Adrenal gland (tissue), 12 donors: ENCODE data around the gene PLEKHA5. TPM values are rescaled to one million over a fixed set of nuclear protein-coding genes. Genes with fewer than 3 reads are reported as not detected.

Experiments
- DNase-seq, 7 donors: peaks; one replicate each; pipeline ENCODE4 v3.0.0-alpha.2; 2019 to 2020
- H3K27ac ChIP-seq, 5 donors: fragments of 200-600 bp; sonication (generic) in 4 of 5; 1 replicate in 3 of 5; 2 replicates in 2 of 5; pipeline versions ENCODE4 v1.5.1 to v1.8.0; 2016 to 2020; ENCODE audit warnings: mild to moderate bottlenecking in 1 of 5
- H3K27me3 ChIP-seq: fragments of 200-600 bp; 2 replicates; pipeline ENCODE4 v1.8.0; 2021
- H3K36me3 ChIP-seq, 2 donors: fragments of 200-600 bp; replicated peaks in 1 of 2; 1 replicate in 1 of 2; 2 replicates in 1 of 2; pipeline versions ENCODE4 v1.5.1 to v1.8.0; 2018 to 2022
- H3K4me1 ChIP-seq, 2 donors: fragments of 200-600 bp; replicated peaks in 1 of 2; 1 replicate in 1 of 2; 2 replicates in 1 of 2; pipeline versions ENCODE4 v1.5.1 to v1.8.0; 2018 to 2021
- H3K4me3 ChIP-seq, 4 donors: fragments of 200-600 bp; sonication (generic) in 3 of 4; one replicate each; pipeline ENCODE4 v1.5.1; 2016 to 2018
- H3K9me3 ChIP-seq, 3 donors: fragments of 200-600 bp; sonication (generic) in 1 of 3; replicated peaks in 1 of 3; 1 replicate in 2 of 3; 2 replicates in 1 of 3; pipeline versions ENCODE4 v1.5.1 to v1.8.0; 2016 to 2021
- CTCF ChIP-seq, 6 experiments: fragments of 450-650 bp in 4 of 6; fragments of 200-600 bp in 2 of 6; sonication (generic) in 1 of 6; IDR thresholded peaks; 1 replicate in 5 of 6; 2 replicates in 1 of 6; pipeline versions ENCODE4 v1.5.1 to v1.8.0; 2016 to 2021; ENCODE audit warnings: antibody characterized with exemption in 6 of 6, mild to moderate bottlenecking in 2 of 6, moderate library complexity in 1 of 6
- POLR2A ChIP-seq, 2 donors: fragments of 450-650 bp; IDR thresholded peaks; one replicate each; pipeline ENCODE4 v1.6.1; 2017; ENCODE audit warnings: antibody characterized with exemption in 2 of 2, mild to moderate bottlenecking in 2 of 2, moderate library complexity in 1 of 2
- WGBS, 4 donors: extraction: QIAGEN DNeasy Blood & Tissue Kit in 2 of 4; methylation state at CpG; one replicate each; pipeline versions ENCODE4 v1.1.5 to v1.1.7; 2013 to 2017; 5-methylcytosine and 5-hydroxymethylcytosine counted together
- intact Hi-C, 2 donors: fragments of 100-400 bp; cut with DNase I; formaldehyde crosslinking; loops; one replicate each; pipeline versions ENCODE4 v1.14.1 to v1.15.0; 2022 to 2023
- polyA plus RNA-seq, 3 donors: library from polyadenylated mRNA; stranded (reverse); fragments of 200-250 nt in 2 of 3; fragments of 350-450 nt in 1 of 3; fragmentation: Illumina TruSeq in 1 of 3; extraction: RNeasy Lipid Tissue Mini Kit (QIAGEN cat#74804) in 1 of 3; gene quantifications; one replicate each; pipeline ENCODE4 v1.2.3, GENCODE V29; 2013 to 2014
- total RNA-seq, 9 donors: library from RNA; depleted of rRNA in 4 of 9; stranded (reverse); fragments of >200 nt in 4 of 9; fragments of 120-200 nt in 1 of 9; fragmentation: NEBNext Ultra II Directional in 1 of 9; extraction: Animal tissue kit (Norgen Biotek cat#: 25700) in 1 of 9; gene quantifications; one replicate each; pipeline versions ENCODE4 v1.1.0 to v1.2.4, GENCODE V29; 2013 to 2023
- donor health status: healthy with polysubstance abuse.
- donor health status: Bipolar disorder and iron deficiency.
- donor health status: DM: yes; HTN: yes; CAD: no.
- donor health status: DM: no; HTN: no; CAD: no.
- donor health status: DM: no; HTN: no; CAD: no.
- donor health status: DM: yes; HTN: yes; CAD: no.

The PLEKHA5 gene
- total and polyA plus RNA-seq, 12 donors, result 26.1 to 165 (median 95.7) TPM

- no peaks in the 10 kb centered on the region for H3K9me3 ChIP-seq
- H3K4me3 ChIP-seq, result no peak overlapping the region
- H3K27me3 ChIP-seq, result no peaks in the 10 kb centered on the region
- intact Hi-C loops, result no loop called here
- H3K27ac ChIP-seq, result no peak overlapping the region
- no peaks in the 10 kb centered on the region for H3K36me3 ChIP-seq
- peaks cover 32 to 54% of the 10 kb centered on the region in 2 donors for H3K4me1 ChIP-seq
- no peak for TF ChIP-seq CTCF (IDR thresholded peaks at IDR 0.05)
- no peak for TF ChIP-seq POLR2A (IDR thresholded peaks at IDR 0.05)
- DNase-seq, result no peak
Observed at GRCh38 chr12:19230896-19231295, 101.4 kb downstream of the PLEKHA5 start.

- no peaks in the 10 kb centered on the region for H3K36me3 ChIP-seq
- intact Hi-C loops, result no loop called here
- WGBS, 4 donors, result 33 to 41% (median 37%) methylated on average over 3 of the region's 3 CpGs
- no peaks in the 10 kb centered on the region for H3K9me3 ChIP-seq
- DNase-seq, result no peak
- peaks cover 44 to 62% of the 10 kb centered on the region in 2 donors for H3K4me1 ChIP-seq
- no peak overlapping the region for H3K4me3 ChIP-seq
- peak overlapping the region in 4 of 5 donors; percentile 35 to 74 (median 51) for H3K27ac ChIP-seq
- no peaks in the 10 kb centered on the region for H3K27me3 ChIP-seq
- no peak for TF ChIP-seq POLR2A (IDR thresholded peaks at IDR 0.05)
- no peak for TF ChIP-seq CTCF (IDR thresholded peaks at IDR 0.05)
Observed at GRCh38 chr12:19234171-19234704, 104.7 kb downstream of the PLEKHA5 start.

DNA sequence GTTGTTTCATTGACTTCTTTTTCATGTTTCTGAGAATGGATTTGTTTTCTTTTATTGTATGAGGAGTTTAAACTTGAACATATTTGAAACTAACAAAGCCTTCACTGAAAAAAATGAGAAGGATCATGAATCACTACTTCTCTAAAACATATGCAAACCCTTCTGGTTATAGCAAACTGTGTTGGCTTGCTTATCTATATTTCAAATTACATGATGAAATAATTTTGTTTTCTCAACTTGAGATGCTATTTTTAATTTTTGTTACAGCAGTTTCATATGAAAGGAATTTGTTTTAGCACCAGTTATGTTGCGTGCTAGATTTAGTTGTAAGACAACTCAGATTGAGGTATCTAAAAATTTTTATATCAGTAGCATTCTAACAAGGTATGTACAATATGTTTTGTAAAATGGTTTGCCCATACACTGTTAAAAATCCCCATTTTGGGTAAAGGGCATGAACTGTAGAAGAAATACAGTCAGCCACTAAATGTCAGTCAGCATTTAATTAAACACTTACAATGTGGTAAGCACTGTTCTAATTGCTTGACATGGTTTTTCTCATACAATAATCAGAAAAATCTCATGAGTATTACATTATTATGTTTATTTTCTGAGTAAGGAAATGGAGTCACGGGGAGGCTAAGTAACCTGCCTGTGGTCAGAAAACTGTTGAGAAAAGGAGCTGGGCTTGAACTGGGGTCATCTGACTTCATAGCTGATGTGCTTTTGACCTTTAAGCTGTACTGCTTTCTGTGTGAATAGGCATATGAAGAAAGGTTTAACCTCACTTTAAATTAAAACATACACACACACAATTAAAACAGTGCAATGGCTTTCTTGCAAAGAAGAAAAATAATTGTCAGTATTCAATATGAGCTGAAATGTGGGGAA is 105.7 kb downstream of the PLEKHA5 start:
- H3K36me3 ChIP-seq, result no peaks in the 10 kb centered on the region
- peaks cover 50 to 72% of the 10 kb centered on the region in 2 donors for H3K4me1 ChIP-seq
- peak overlapping the region in 3 of 5 donors; percentile 20 to 74 (median 63) for H3K27ac ChIP-seq
- WGBS, 4 donors, result 44 to 65% (median 49%) methylated on average over 2 of the region's 2 CpGs
- H3K4me3 ChIP-seq, result peak overlapping the region in 1 of 4 donors; percentile 20
- TF ChIP-seq CTCF (IDR thresholded peaks at IDR 0.05) (no peak), POLR2A (IDR thresholded peaks at IDR 0.05) (no peak)
- no peaks in the 10 kb centered on the region for H3K9me3 ChIP-seq
- no peak for DNase-seq
- H3K27me3 ChIP-seq, result no peaks in the 10 kb centered on the region
- intact Hi-C loops, result no loop called here

DNA sequence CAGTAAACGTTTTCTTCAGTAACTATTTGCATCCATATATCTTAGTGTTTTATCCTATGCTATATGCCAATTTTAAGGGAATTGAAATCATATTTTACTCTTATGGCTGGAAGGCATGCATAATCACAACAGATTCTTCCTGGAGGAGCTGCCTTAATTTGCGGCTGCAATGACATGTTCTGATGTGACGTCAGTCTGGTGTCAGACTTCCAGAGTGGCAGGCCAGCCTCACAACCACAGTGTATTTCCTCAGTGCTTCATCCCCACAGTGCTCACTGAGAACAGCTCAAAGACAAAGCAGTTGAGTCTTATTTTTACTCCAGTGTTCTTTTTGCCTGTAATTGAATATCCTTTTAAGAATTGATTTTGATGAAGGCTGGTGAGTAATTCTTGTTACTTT is 107.1 kb downstream of the PLEKHA5 start:
- 54 to 63% (median 62%) methylated on average over 3 of the region's 3 CpGs for WGBS, 4 donors
- H3K27ac ChIP-seq, result peak overlapping the region in 1 of 5 donors; percentile 63
- no peak overlapping the region for H3K4me3 ChIP-seq
- H3K27me3 ChIP-seq, result no peaks in the 10 kb centered on the region
- no peaks in the 10 kb centered on the region for H3K36me3 ChIP-seq
- intact Hi-C loops, result no loop called here
- peaks cover 50 to 77% of the 10 kb centered on the region in 2 donors for H3K4me1 ChIP-seq
- peak in 1 of 7 donors; percentile 76 for DNase-seq
- TF ChIP-seq POLR2A (IDR thresholded peaks at IDR 0.05) (no peak), CTCF (IDR thresholded peaks at IDR 0.05) (no peak)
- no peaks in the 10 kb centered on the region for H3K9me3 ChIP-seq
